ENCODE data around the gene STRIP2.
"Not testable (repeated sequence)": the region's sequence is repeated elsewhere in the genome, so short reads cannot be mapped to it uniquely, and the experiment has no call there.

STRIP2 gene

GRCh38 chr7:129453510-129454248 is 19.4 kb downstream of the STRIP2 start:
- no peak for DNase-seq (ENCODE audit: low read depth in 2 of 3, low spot score in 2 of 3)

- DNase-seq (ENCODE audit: low read depth in 2 of 3, low spot score in 2 of 3) = no peak
Observed at GRCh38 chr7:129454249-129454551, 20.0 kb downstream of the STRIP2 start.

- no peak for DNase-seq (ENCODE audit: low read depth in 2 of 3, low spot score in 2 of 3)
Observed at GRCh38 chr7:129456421-129456820, 22.2 kb downstream of the STRIP2 start.

GRCh38 chr7:129457101-129457500 is 22.9 kb downstream of the STRIP2 start:
- no peak for DNase-seq (ENCODE audit: low read depth in 2 of 3, low spot score in 2 of 3)

GRCh38 chr7:129458171-129458570 is 23.9 kb downstream of the STRIP2 start:
- DNase-seq (ENCODE audit: low read depth in 2 of 3, low spot score in 2 of 3) = no peak

- no peak for DNase-seq (ENCODE audit: low read depth in 2 of 3, low spot score in 2 of 3)
Observed at GRCh38 chr7:129461809-129462208, 27.6 kb downstream of the STRIP2 start.

- DNase-seq (ENCODE audit: low read depth in 2 of 3, low spot score in 2 of 3) = no peak
Observed at GRCh38 chr7:129462420-129462819, 28.2 kb downstream of the STRIP2 start.

GRCh38 chr7:129464194-129464593 is 30.0 kb downstream of the STRIP2 start:
- no peak for DNase-seq (ENCODE audit: low read depth in 2 of 3, low spot score in 2 of 3)

- no peak for DNase-seq (ENCODE audit: low read depth in 2 of 3, low spot score in 2 of 3)
Observed at GRCh38 chr7:129465080-129465479, 30.8 kb downstream of the STRIP2 start.

GRCh38 chr7:129466796-129467195 is 32.6 kb downstream of the STRIP2 start:
- DNase-seq (ENCODE audit: low read depth in 2 of 3, low spot score in 2 of 3) = no peak

- DNase-seq (ENCODE audit: low read depth in 2 of 3, low spot score in 2 of 3) = no peak
Observed at GRCh38 chr7:129468087-129468486, 33.9 kb downstream of the STRIP2 start.

GRCh38 chr7:129468547-129468946 is 34.3 kb downstream of the STRIP2 start:
- no peak for DNase-seq (ENCODE audit: low read depth in 2 of 3, low spot score in 2 of 3)

- no peak for DNase-seq (ENCODE audit: low read depth in 2 of 3, low spot score in 2 of 3)
Observed at GRCh38 chr7:129469930-129470329, 35.7 kb downstream of the STRIP2 start.

- DNase-seq (ENCODE audit: low read depth in 2 of 3, low spot score in 2 of 3) = no peak
Observed at GRCh38 chr7:129470411-129470810, 36.2 kb downstream of the STRIP2 start.

GRCh38 chr7:129471402-129471827 is 37.2 kb downstream of the STRIP2 start:
- DNase-seq (ENCODE audit: low read depth in 2 of 3, low spot score in 2 of 3) = no peak

- DNase-seq (ENCODE audit: low read depth in 2 of 3, low spot score in 2 of 3) = not testable (repeated sequence)
Observed at GRCh38 chr7:129475931-129476330, 41.7 kb downstream of the STRIP2 start.

GRCh38 chr7:129476398-129476797 is 42.2 kb downstream of the STRIP2 start:
- not testable (repeated sequence) for DNase-seq (ENCODE audit: low read depth in 2 of 3, low spot score in 2 of 3)

- DNase-seq (ENCODE audit: low read depth in 2 of 3, low spot score in 2 of 3) = no peak
Observed at GRCh38 chr7:129479831-129480230, 45.6 kb downstream of the STRIP2 start.

- DNase-seq (ENCODE audit: low read depth in 2 of 3, low spot score in 2 of 3) = no peak
Observed at GRCh38 chr7:129480674-129481363, 46.6 kb downstream of the STRIP2 start.

- not testable (repeated sequence) for DNase-seq (ENCODE audit: low read depth in 2 of 3, low spot score in 2 of 3)
Observed at GRCh38 chr7:129481376-129481775, 47.1 kb downstream of the STRIP2 start.

GRCh38 chr7:129482781-129483180 is 48.5 kb downstream of the STRIP2 start:
- DNase-seq (ENCODE audit: low read depth in 2 of 3, low spot score in 2 of 3) = no peak

- DNase-seq (ENCODE audit: low read depth in 2 of 3, low spot score in 2 of 3) = no peak
Observed at GRCh38 chr7:129489491-129489890, 55.3 kb downstream of the STRIP2 start.

- no peak for DNase-seq (ENCODE audit: low read depth in 2 of 3, low spot score in 2 of 3)
Observed at GRCh38 chr7:129492391-129492790, 58.2 kb downstream of the STRIP2 start.

Measured in activated CD8-positive, alpha-beta memory T cell treated with anti-CD3 and anti-CD28 coated beads for 48 hours (primary cell).